VCaP (cell line): ENCODE data around the gene ZNF226.
"Not testable (repeated sequence)": the region's sequence is repeated elsewhere in the genome, so short reads cannot be mapped to it uniquely, and the experiment has no call there.

Experiments used
- H3K27ac ChIP-seq: fragments of 450-650 bp; 2 replicates; pipeline ENCODE4 v1.5.1; 2017
- TF ChIP-seq, protein P1 (sequence below): fragments of 450-650 bp; conservative IDR thresholded peaks from 2 replicates; pipeline ENCODE4 v1.5.1; 2017; ENCODE audit warnings: mild to moderate bottlenecking, moderate library complexity

The ZNF226 gene

DNA sequence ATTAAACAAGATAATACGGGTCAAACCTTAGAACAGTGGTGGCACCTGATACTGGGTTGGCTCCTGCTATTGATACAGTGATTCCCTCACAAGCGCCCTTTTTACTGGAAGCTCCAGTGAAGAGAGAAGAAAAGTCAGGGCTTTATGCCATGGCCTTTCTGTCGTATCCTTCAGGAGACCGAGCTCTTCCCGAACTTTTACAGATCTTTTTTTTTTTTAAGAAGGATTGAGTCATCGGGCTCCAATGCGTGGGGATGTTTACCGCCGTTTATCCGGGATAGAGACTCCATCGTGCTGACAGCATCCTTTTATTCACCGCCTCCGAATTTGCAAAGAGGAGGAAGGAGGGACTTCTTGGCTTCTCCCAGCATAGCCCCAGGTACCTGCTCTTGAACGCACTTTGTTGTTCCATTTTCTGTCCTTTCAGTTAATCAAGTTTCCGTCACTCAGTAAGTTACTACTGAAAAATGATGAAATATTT, 48.0 kb downstream of the ZNF226 start:
- H3K27ac ChIP-seq, result peak overlapping the region; percentile 82

DNA sequence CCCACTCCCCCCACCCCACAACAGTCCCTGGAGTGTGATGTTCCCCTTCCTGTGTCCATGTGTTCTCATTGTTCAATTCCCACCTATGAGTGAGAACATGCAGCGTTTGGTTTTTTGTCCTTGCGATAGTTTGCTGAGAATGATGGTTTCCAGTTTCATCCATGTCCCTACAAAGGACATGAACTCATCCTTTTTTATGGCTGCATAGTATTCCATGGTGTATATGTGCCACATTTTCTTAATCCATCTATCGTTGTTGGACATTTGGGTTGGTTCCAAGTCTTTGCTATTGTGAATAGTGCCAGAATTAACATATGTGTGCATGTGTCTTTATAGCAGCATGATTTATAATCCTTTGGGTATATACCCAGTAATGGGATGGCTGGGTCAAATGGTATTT, 55.0 kb downstream of the ZNF226 start:
- H3K27ac ChIP-seq, result not testable (repeated sequence)

More for the DNA sequence above, 48.0 kb downstream of the ZNF226 start:
- TF ChIP-seq, protein P1, sequence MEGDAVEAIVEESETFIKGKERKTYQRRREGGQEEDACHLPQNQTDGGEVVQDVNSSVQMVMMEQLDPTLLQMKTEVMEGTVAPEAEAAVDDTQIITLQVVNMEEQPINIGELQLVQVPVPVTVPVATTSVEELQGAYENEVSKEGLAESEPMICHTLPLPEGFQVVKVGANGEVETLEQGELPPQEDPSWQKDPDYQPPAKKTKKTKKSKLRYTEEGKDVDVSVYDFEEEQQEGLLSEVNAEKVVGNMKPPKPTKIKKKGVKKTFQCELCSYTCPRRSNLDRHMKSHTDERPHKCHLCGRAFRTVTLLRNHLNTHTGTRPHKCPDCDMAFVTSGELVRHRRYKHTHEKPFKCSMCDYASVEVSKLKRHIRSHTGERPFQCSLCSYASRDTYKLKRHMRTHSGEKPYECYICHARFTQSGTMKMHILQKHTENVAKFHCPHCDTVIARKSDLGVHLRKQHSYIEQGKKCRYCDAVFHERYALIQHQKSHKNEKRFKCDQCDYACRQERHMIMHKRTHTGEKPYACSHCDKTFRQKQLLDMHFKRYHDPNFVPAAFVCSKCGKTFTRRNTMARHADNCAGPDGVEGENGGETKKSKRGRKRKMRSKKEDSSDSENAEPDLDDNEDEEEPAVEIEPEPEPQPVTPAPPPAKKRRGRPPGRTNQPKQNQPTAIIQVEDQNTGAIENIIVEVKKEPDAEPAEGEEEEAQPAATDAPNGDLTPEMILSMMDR, result no peak

DNA sequence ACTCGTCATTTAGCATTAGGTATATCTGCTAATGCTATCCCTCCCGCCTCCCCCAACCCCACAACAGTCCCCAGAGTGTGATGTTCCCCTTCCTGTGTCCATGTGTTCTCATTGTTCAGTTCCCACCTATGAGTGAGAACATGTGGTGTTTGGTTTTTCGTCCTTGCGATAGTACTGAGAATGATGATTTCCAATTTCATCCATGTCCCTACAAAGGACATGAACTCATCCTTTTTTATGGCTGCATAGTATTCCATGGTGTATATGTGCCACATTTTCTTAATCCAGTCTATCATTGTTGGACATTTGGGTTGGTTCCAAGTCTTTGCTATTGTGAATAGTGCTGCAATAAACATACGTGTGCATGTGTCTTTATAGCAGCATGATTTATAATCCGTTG, 55.9 kb downstream of the ZNF226 start:
- not testable (repeated sequence) for H3K27ac ChIP-seq

DNA sequence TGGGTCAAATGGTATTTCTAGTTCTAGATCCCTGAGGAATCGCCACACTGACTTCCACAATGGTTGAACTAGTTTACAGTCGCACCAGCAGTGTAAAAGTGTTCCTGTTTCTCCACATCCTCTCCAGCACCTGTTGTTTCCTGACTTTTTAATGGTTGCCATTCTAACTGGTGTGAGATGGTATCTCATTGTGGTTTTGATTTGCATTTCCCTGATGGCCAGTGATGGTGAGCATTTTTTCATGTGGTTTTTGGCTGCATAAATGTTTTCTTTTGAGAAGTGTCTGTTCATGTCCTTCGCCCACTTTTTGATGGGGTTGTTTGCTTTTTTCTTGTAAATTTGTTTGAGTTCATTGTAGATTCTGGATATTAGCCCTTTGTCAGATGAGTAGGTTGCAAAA, 56.4 kb downstream of the ZNF226 start:
- H3K27ac ChIP-seq, result not testable (repeated sequence)
